Cardiac muscle cell (in vitro differentiated cells and primary cell): ENCODE results near the gene DNASE1L2. TPM values are rescaled to one million over a fixed set of nuclear protein-coding genes. Genes with fewer than 3 reads are reported as not detected.
A peak's percentile ranks its signal among the peaks of the same experiment; 100 is the strongest.

ENCODE experiments used
- DNase-seq, 2 donors: peaks; one replicate each; pipeline versions ENCODE4 v3.0.0 to v3.0.0-alpha.2; 2010 to 2017; ENCODE audit warnings: low read depth in 1 of 2, low spot score in 1 of 2
- H3K27ac ChIP-seq: fragments of 200-600 bp; sonication (generic); 2 replicates; pipeline ENCODE4 v1.5.1; 2016
- H3K27me3 ChIP-seq: fragments of 200-600 bp; sonication (generic); 2 replicates; pipeline ENCODE4 v1.6.0; 2016; ENCODE audit warnings: control low read depth
- H3K36me3 ChIP-seq: fragments of 200-600 bp; sonication (generic); 2 replicates; pipeline ENCODE4 v1.5.1; 2016; ENCODE audit warnings: control low read depth
- H3K4me1 ChIP-seq: fragments of 200-600 bp; sonication (generic); 2 replicates; pipeline ENCODE4 v1.8.1; 2017; ENCODE audit warnings: low read depth, mild to moderate bottlenecking, mixed run types
- H3K4me3 ChIP-seq: fragments of 200-600 bp; sonication (generic); 2 replicates; pipeline ENCODE4 v1.5.1; 2016; ENCODE audit warnings: mild to moderate bottlenecking
- H3K9me3 ChIP-seq: fragments of 200-600 bp; sonication (generic); 2 replicates; pipeline ENCODE4 v1.5.1; 2017; ENCODE audit warnings: low read depth, mild to moderate bottlenecking, control low read depth
- CTCF ChIP-seq: IDR thresholded peaks from 2 replicates; pipeline ENCODE4 v1.5.1; 2012; ENCODE audit warnings: low read depth, mild to moderate bottlenecking, low read length
- polyA plus RNA-seq: library from polyadenylated mRNA; unstranded; fragments of >200 nt; fragmentation: Nextera tagmentation; extraction: Ambion mirVana; gene quantifications from 2 replicates; pipeline ENCODE4 v1.2.1, GENCODE V29; 2016
- total RNA-seq: library from RNA; depleted of rRNA; stranded (reverse); fragments of >200 nt; gene quantifications from 2 replicates; pipeline ENCODE4 v1.2.3, GENCODE V29; 2016

Gene DNASE1L2
- total and polyA plus RNA-seq, 2 experiments from 2014 or later = 0.68 to 1.1 TPM

- no peaks in the 10 kb centered on the region for H3K36me3 ChIP-seq
- no peak overlapping the region for H3K27ac ChIP-seq
- no peak for TF ChIP-seq CTCF
- DNase-seq = no peak
- peak overlapping the region; percentile 80 for H3K4me3 ChIP-seq
- H3K9me3 ChIP-seq = no peaks in the 10 kb centered on the region
- peaks cover 29% of the 10 kb centered on the region for H3K27me3 ChIP-seq
- peaks cover 5% of the 10 kb centered on the region for H3K4me1 ChIP-seq
Measured at GRCh38 chr16:2195322-2196161, 40.7 kb upstream of the DNASE1L2 start.

GRCh38 chr16:2196162-2196980 lies 39.9 kb upstream of the DNASE1L2 start, which contains the start of gene CASKIN1:
Gene CASKIN1 (minus strand): TSS chr16:2196605. CDS start chr16:2196432, 173 bp downstream.
- H3K4me1 ChIP-seq = peaks cover 5% of the 10 kb centered on the region
- peak; percentile 29 to 77 for DNase-seq
- H3K27me3 ChIP-seq = peaks cover 29% of the 10 kb centered on the region
- peak within 1 kb of the TSS; percentile 80 for H3K4me3 ChIP-seq
- no peak within 1 kb of the TSS for H3K27ac ChIP-seq
- TF ChIP-seq CTCF = no peak
- H3K9me3 ChIP-seq = no peaks in the 10 kb centered on the region
- no peaks in the 10 kb centered on the region for H3K36me3 ChIP-seq

GRCh38 chr16:2196981-2197511 lies 39.2 kb upstream of the DNASE1L2 start:
- no peak for TF ChIP-seq CTCF
- peaks cover 29% of the 10 kb centered on the region for H3K27me3 ChIP-seq

GRCh38 chr16:2197765-2198164 lies 38.5 kb upstream of the DNASE1L2 start:
- no peak for DNase-seq
- no peak for TF ChIP-seq CTCF
- no peak overlapping the region for H3K27ac ChIP-seq
- no peak overlapping the region for H3K4me3 ChIP-seq
- no peaks in the 10 kb centered on the region for H3K9me3 ChIP-seq
- peaks cover 5% of the 10 kb centered on the region for H3K4me1 ChIP-seq
- H3K27me3 ChIP-seq = peaks cover 29% of the 10 kb centered on the region
- H3K36me3 ChIP-seq = no peaks in the 10 kb centered on the region

More at GRCh38 chr16:2196981-2197511, 39.2 kb upstream of the DNASE1L2 start:
- Histone ChIP-seq H3K27ac (no peak overlapping the region), H3K9me3 (no peaks in the 10 kb centered on the region), H3K4me3 (peak overlapping the region; percentile 19), H3K4me1 (peaks cover 5% of the 10 kb centered on the region), H3K36me3 (no peaks in the 10 kb centered on the region)
- DNase-seq = no peak

GRCh38 chr16:2198283-2198682 lies 38.0 kb upstream of the DNASE1L2 start:
- H3K4me3 ChIP-seq = no peak overlapping the region
- H3K27me3 ChIP-seq = peaks cover 29% of the 10 kb centered on the region
- no peaks in the 10 kb centered on the region for H3K9me3 ChIP-seq
- no peak for TF ChIP-seq CTCF
- no peaks in the 10 kb centered on the region for H3K36me3 ChIP-seq
- peaks cover 5% of the 10 kb centered on the region for H3K4me1 ChIP-seq
- no peak overlapping the region for H3K27ac ChIP-seq
- DNase-seq = no peak
